Stimulated activated CD4-positive, alpha-beta T cell treated with anti-CD3 and anti-CD28 coated beads, Interleukin-15, amount 100 ng/mL, for 24 hours (primary cell): ENCODE measurements around the gene TMPRSS7.

Experiments
- DNase-seq: peaks from one replicate; pipeline ENCODE4 v3.0.0-alpha.2; 2020

Gene TMPRSS7

GRCh38 chr3:112129925-112130637 is 95.5 kb downstream of the TMPRSS7 start:
- DNase-seq: no peak

GRCh38 chr3:112130638-112130993 is 96.1 kb downstream of the TMPRSS7 start:
- no peak for DNase-seq
